Activated CD4-positive, alpha-beta memory T cell treated with anti-CD3 and anti-CD28 coated beads, Interleukin-2, amount 10 ng/mL, durations not matched to agents 7 days and 5 days (primary cell): Measurements from ENCODE around the gene ZBTB20. TPM values are rescaled to one million over a fixed set of nuclear protein-coding genes. Genes with fewer than 3 reads are reported as not detected.
A peak's percentile ranks its signal among the peaks of the same experiment; 100 is the strongest.

ENCODE experiments used
- CTCF ChIA-PET: fragments of 350-600 bp; sonication (Branson Sonifier 250); formaldehyde crosslinking; loops from one replicate; lab custom pipeline; 2021; ENCODE audit warnings: antibody characterized with exemption, inconsistent platforms; lab: Charles Lee
- POLR2A ChIA-PET: fragments of 350-600 bp; sonication (Branson Sonifier 250); formaldehyde crosslinking; loops from one replicate; lab custom pipeline; 2021; ENCODE audit warnings: antibody characterized with exemption; lab: Charles Lee
- DNase-seq: peaks from one replicate; pipeline ENCODE4 v3.0.0-alpha.2; 2020
- H3K27ac Mint-ChIP-seq: one replicate; pipeline ENCODE4 v1.8.0; 2021; ENCODE audit warnings: mild to moderate bottlenecking, mixed read lengths
- H3K27me3 Mint-ChIP-seq: one replicate; pipeline ENCODE4 v1.8.0; 2021; ENCODE audit warnings: mixed read lengths
- H3K36me3 Mint-ChIP-seq: one replicate; pipeline ENCODE4 v1.8.0; 2021; ENCODE audit warnings: low read depth, mixed read lengths
- H3K4me1 Mint-ChIP-seq: one replicate; pipeline ENCODE4 v1.8.0; 2021; ENCODE audit warnings: mixed read lengths
- H3K4me3 Mint-ChIP-seq: one replicate; pipeline ENCODE4 v1.8.0; 2021; ENCODE audit warnings: mild to moderate bottlenecking, mixed read lengths
- H3K9me3 Mint-ChIP-seq: one replicate; pipeline ENCODE4 v1.8.0; 2021; ENCODE audit warnings: mixed read lengths
- total RNA-seq, 2 experiments: library from RNA; stranded (reverse); gene quantifications; one replicate each; pipeline ENCODE4 v1.2.3, GENCODE V29; 2021

Gene ZBTB20
- total RNA-seq, 2 experiments from 2014 or later: 6.3 to 8.6 TPM

- H3K36me3 Mint-ChIP-seq: peaks cover 4% of the 10 kb centered on the region
- no peak overlapping the region for H3K27ac Mint-ChIP-seq
- CTCF ChIA-PET: no interaction called here
- DNase-seq: no peak
- no peak overlapping the region for H3K4me3 Mint-ChIP-seq
- no peaks in the 10 kb centered on the region for H3K27me3 Mint-ChIP-seq
- POLR2A ChIA-PET: interaction anchor here (1.9 kb wide), 1 partner anchor 116 kb away, joined by 6 read pairs; no protein-coding TSS in a partner anchor
- peaks cover 8% of the 10 kb centered on the region for H3K9me3 Mint-ChIP-seq
- peaks cover 72% of the 10 kb centered on the region for H3K4me1 Mint-ChIP-seq
Measured at GRCh38 chr3:114329823-114330222, 817.3 kb downstream of the ZBTB20 start.

DNA sequence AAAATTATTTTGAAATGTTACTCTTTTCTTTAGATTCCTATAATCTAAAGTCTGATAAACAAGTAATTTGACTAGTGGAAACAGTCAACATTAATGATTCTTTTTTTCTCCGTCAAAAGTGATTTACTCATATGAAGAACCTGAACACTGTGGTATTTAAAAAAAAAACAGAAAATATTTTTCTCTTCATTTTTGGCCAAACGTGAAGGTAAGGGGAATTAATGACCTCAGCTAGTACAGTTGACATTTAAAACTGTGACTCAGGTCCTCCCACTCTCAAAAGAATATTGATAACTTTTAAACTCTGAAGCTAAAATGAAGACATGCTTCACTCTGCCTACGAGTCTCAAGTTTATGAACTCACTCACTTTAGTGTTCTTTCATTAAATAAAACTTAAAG is 818.7 kb downstream of the ZBTB20 start:
- Mint-ChIP-seq H3K4me1 (peaks cover 73% of the 10 kb centered on the region), H3K27ac (peak overlapping the region; percentile 61), H3K4me3 (no peak overlapping the region), H3K27me3 (no peaks in the 10 kb centered on the region), H3K36me3 (peaks cover 4% of the 10 kb centered on the region), H3K9me3 (peaks cover 8% of the 10 kb centered on the region)
- POLR2A ChIA-PET: interaction anchor here (0.9 to 1.7 kb wide), 6 partner anchors 15 to 115 kb away, joined by 3 to 7 read pairs (median 3); no protein-coding TSS in a partner anchor
- CTCF ChIA-PET: interaction anchor here (1.3 to 2.0 kb wide), 2 partner anchors 38 to 114 kb away, joined by 3 to 10 read pairs; no protein-coding TSS in a partner anchor
- DNase-seq: no peak

GRCh38 chr3:114327665-114328064 is 819.4 kb downstream of the ZBTB20 start:
- no peak for DNase-seq

GRCh38 chr3:114323546-114324254 is 823.4 kb downstream of the ZBTB20 start:
- no peak overlapping the region for H3K4me3 Mint-ChIP-seq
- no peaks in the 10 kb centered on the region for H3K27me3 Mint-ChIP-seq
- DNase-seq: no peak
- CTCF ChIA-PET: interaction anchor here (0.8 to 2.2 kb wide), 7 partner anchors 11 to 60 kb away, joined by 3 to 7 read pairs (median 4); partner anchors contain the start of gene TIGIT
- H3K9me3 Mint-ChIP-seq: no peaks in the 10 kb centered on the region
- H3K4me1 Mint-ChIP-seq: peaks cover 52% of the 10 kb centered on the region
- H3K27ac Mint-ChIP-seq: peak overlapping the region; percentile 64
- no peaks in the 10 kb centered on the region for H3K36me3 Mint-ChIP-seq
- POLR2A ChIA-PET: interaction anchor here (1.0 to 2.5 kb wide), 10 partner anchors 9 to 109 kb away, joined by 3 to 9 read pairs (median 4); no protein-coding TSS in a partner anchor

More at GRCh38 chr3:114327665-114328064, 819.4 kb downstream of the ZBTB20 start:
- Mint-ChIP-seq H3K27me3 (no peaks in the 10 kb centered on the region), H3K9me3 (peaks cover 8% of the 10 kb centered on the region), H3K27ac (peak overlapping the region; percentile 50), H3K4me1 (peaks cover 71% of the 10 kb centered on the region), H3K4me3 (no peak overlapping the region), H3K36me3 (peaks cover 4% of the 10 kb centered on the region)
- POLR2A ChIA-PET: interaction anchor here (1.0 to 1.7 kb wide), 5 partner anchors 14 to 114 kb away, joined by 3 to 7 read pairs (median 3); no protein-coding TSS in a partner anchor
- CTCF ChIA-PET: interaction anchor here (1.3 to 2.0 kb wide), 2 partner anchors 37 to 113 kb away, joined by 3 to 10 read pairs; no protein-coding TSS in a partner anchor

- no peak for DNase-seq
- Mint-ChIP-seq H3K4me3 (no peak overlapping the region), H3K9me3 (no peaks in the 10 kb centered on the region), H3K36me3 (no peaks in the 10 kb centered on the region), H3K27me3 (no peaks in the 10 kb centered on the region), H3K27ac (no peak overlapping the region), H3K4me1 (peaks cover 49% of the 10 kb centered on the region)
- ChIA-PET CTCF (interaction anchor here (1.0 to 1.5 kb wide), 2 partner anchors 13 to 107 kb away, joined by 3 read pairs; no protein-coding TSS in a partner anchor), POLR2A (no interaction called here)
Measured at GRCh38 chr3:114320246-114320645, 826.8 kb downstream of the ZBTB20 start.

- Mint-ChIP-seq H3K9me3 (no peaks in the 10 kb centered on the region), H3K27ac (no peak overlapping the region), H3K27me3 (no peaks in the 10 kb centered on the region), H3K4me3 (no peak overlapping the region), H3K4me1 (peaks cover 49% of the 10 kb centered on the region), H3K36me3 (no peaks in the 10 kb centered on the region)
- CTCF ChIA-PET: interaction anchor here (1.5 kb wide), 1 partner anchor 12 kb away, joined by 3 read pairs; no protein-coding TSS in a partner anchor
- no peak for DNase-seq
- POLR2A ChIA-PET: no interaction called here
Measured at GRCh38 chr3:114319453-114319852, 827.6 kb downstream of the ZBTB20 start.

- Mint-ChIP-seq H3K9me3 (no peaks in the 10 kb centered on the region), H3K27ac (no peak overlapping the region), H3K27me3 (no peaks in the 10 kb centered on the region), H3K4me3 (no peak overlapping the region), H3K36me3 (no peaks in the 10 kb centered on the region), H3K4me1 (peaks cover 49% of the 10 kb centered on the region)
- CTCF ChIA-PET: no interaction called here
- DNase-seq: no peak
- POLR2A ChIA-PET: no interaction called here
Measured at GRCh38 chr3:114318295-114318694, 828.8 kb downstream of the ZBTB20 start.

DNA sequence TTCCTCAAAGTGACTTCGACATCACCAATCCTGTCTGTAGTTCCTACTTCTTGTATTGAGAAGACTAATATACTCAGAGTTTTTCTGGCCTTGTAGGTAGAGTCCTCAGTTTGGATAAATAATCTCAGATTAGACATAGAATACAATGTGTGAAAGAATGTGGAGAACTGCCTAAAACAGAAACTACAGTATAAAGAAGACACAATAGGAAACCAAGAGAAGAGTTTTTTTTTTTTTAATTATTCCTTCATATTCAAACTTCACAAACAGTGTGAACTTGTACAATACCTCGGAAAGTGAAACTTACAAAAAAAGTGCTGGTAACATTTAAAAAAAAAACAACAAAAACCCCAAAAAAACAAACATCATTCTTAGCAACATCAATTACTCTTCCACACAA is 832.8 kb downstream of the ZBTB20 start:
- H3K27ac Mint-ChIP-seq: no peak overlapping the region
- peaks cover 11% of the 10 kb centered on the region for H3K36me3 Mint-ChIP-seq
- no peaks in the 10 kb centered on the region for H3K9me3 Mint-ChIP-seq
- DNase-seq: no peak
- H3K27me3 Mint-ChIP-seq: no peaks in the 10 kb centered on the region
- CTCF ChIA-PET: interaction anchor here (4.3 kb wide), 1 partner anchor 23 kb away, joined by 19 read pairs; no protein-coding TSS in a partner anchor
- H3K4me1 Mint-ChIP-seq: peaks cover 53% of the 10 kb centered on the region
- no peak overlapping the region for H3K4me3 Mint-ChIP-seq
- POLR2A ChIA-PET: interaction anchor here (1.1 to 1.3 kb wide), 3 partner anchors 8 to 23 kb away, joined by 3 to 6 read pairs (median 4); no protein-coding TSS in a partner anchor

DNA sequence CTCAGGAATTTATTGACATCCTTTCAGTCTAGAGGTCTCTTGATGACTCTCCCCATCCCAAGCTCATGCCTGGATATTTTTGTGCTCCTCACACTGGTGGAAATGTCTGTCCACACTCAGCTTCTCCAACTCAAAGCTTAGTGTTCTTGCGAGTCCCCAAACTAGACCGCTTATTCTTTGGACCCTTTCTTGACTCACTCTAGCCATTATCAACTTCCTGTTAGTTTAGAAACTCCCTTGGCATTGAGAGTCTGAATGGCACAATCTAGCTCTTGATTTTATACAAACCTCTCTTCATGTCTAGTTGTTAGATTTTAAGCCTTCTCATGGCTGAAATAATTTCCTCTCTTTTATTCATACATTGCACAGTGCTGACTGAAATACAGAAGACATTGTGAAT is 833.7 kb downstream of the ZBTB20 start:
- H3K27me3 Mint-ChIP-seq: no peaks in the 10 kb centered on the region
- H3K4me3 Mint-ChIP-seq: no peak overlapping the region
- DNase-seq: no peak
- peak overlapping the region; percentile 16 for H3K27ac Mint-ChIP-seq
- H3K4me1 Mint-ChIP-seq: peaks cover 61% of the 10 kb centered on the region
- ChIA-PET POLR2A (interaction anchor here (0.8 to 3.3 kb wide), 6 partner anchors 8 to 26 kb away, joined by 3 to 8 read pairs (median 4); no protein-coding TSS in a partner anchor), CTCF (interaction anchor here (4.3 kb wide), 1 partner anchor 22 kb away, joined by 19 read pairs; no protein-coding TSS in a partner anchor)
- no peaks in the 10 kb centered on the region for H3K9me3 Mint-ChIP-seq
- peaks cover 20% of the 10 kb centered on the region for H3K36me3 Mint-ChIP-seq

- DNase-seq: no peak
- peaks cover 66% of the 10 kb centered on the region for H3K4me1 Mint-ChIP-seq
Measured at GRCh38 chr3:114310695-114311094, 836.4 kb downstream of the ZBTB20 start.

DNA sequence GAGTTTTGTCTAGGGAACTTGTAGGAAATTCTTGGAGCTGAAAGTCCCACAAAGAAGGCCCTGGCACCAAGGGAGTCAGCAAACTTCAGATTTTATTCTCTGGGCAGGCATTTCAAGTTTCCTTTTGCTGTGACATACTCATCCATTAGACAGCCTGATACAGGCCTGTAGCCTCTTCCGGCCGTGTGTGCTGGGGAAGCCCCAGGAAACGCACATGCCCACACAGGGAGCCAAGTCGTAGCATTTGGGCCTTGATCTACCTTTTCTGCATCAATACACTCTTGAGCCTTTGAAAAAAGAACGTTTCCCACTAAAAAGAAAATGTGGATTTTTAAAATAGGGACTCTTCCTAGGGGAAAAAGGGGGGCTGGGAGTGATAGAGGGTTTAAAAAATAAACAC is 838.3 kb downstream of the ZBTB20 start:
- H3K27me3 Mint-ChIP-seq: no peaks in the 10 kb centered on the region
- ChIA-PET POLR2A (interaction anchor here (0.6 to 5.4 kb wide), 5 partner anchors 13 to 95 kb away, joined by 4 to 78 read pairs (median 20); partner anchors contain the start of gene TIGIT), CTCF (interaction anchor here (0.8 kb wide), 1 partner anchor 24 kb away, joined by 3 read pairs; no protein-coding TSS in a partner anchor)
- peak; percentile 75 for DNase-seq
- H3K27ac Mint-ChIP-seq: peak overlapping the region; percentile 90
- H3K36me3 Mint-ChIP-seq: peaks cover 48% of the 10 kb centered on the region
- H3K4me3 Mint-ChIP-seq: peak overlapping the region; percentile 51
- peaks cover 5% of the 10 kb centered on the region for H3K9me3 Mint-ChIP-seq
- peaks cover 52% of the 10 kb centered on the region for H3K4me1 Mint-ChIP-seq

More at GRCh38 chr3:114310695-114311094, 836.4 kb downstream of the ZBTB20 start:
- no peak overlapping the region for H3K4me3 Mint-ChIP-seq
- H3K36me3 Mint-ChIP-seq: peaks cover 37% of the 10 kb centered on the region
- ChIA-PET POLR2A (interaction anchor here (1.0 to 3.3 kb wide), 4 partner anchors 16 to 97 kb away, joined by 3 to 8 read pairs (median 5); no protein-coding TSS in a partner anchor), CTCF (interaction anchor here (1.0 to 4.3 kb wide), 3 partner anchors 11 to 97 kb away, joined by 6 to 19 read pairs (median 7); no protein-coding TSS in a partner anchor)
- no peaks in the 10 kb centered on the region for H3K27me3 Mint-ChIP-seq
- H3K9me3 Mint-ChIP-seq: peaks cover 5% of the 10 kb centered on the region
- H3K27ac Mint-ChIP-seq: no peak overlapping the region

GRCh38 chr3:114308377-114308776 is 838.7 kb downstream of the ZBTB20 start:
- POLR2A ChIA-PET: interaction anchor here (0.6 to 5.4 kb wide), 7 partner anchors 8 to 94 kb away, joined by 4 to 78 read pairs (median 11); partner anchors contain the start of gene TIGIT
- peak overlapping the region; percentile 90 for H3K27ac Mint-ChIP-seq
- peaks cover 48% of the 10 kb centered on the region for H3K4me1 Mint-ChIP-seq
- no peak for DNase-seq
- H3K27me3 Mint-ChIP-seq: no peaks in the 10 kb centered on the region
- peak overlapping the region; percentile 42 for H3K4me3 Mint-ChIP-seq
- H3K9me3 Mint-ChIP-seq: peaks cover 5% of the 10 kb centered on the region
- CTCF ChIA-PET: interaction anchor here (0.8 to 4.6 kb wide), 4 partner anchors 9 to 23 kb away, joined by 3 to 51 read pairs (median 10); partner anchors contain the start of gene TIGIT
- peaks cover 48% of the 10 kb centered on the region for H3K36me3 Mint-ChIP-seq
